Fibroblast of skin of back (primary cell): ENCODE measurements around the gene ULK4.

Source experiments
- DNase-seq: peaks from one replicate; pipeline ENCODE4 v3.0.0-alpha.2; 2013

The ULK4 gene

DNA sequence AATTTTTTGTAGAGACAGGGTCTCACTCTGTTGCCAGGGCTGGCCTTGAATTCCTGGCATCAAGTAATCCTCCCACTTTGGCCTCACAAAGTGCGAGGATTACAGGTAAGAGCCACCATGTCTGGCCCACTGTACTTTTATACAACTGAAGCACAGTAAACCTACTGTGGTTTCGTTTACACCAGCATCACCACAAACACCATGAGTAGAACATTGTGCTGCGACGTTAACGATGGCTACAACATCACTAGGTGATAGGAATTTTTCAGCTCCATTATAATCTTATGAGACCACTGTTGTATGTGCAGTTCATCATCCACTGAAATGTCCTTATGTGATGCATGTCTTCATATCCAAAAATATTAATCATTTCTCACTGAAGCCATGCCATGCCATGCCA, 750.9 kb downstream of the ULK4 start:
- DNase-seq: no peak

DNA sequence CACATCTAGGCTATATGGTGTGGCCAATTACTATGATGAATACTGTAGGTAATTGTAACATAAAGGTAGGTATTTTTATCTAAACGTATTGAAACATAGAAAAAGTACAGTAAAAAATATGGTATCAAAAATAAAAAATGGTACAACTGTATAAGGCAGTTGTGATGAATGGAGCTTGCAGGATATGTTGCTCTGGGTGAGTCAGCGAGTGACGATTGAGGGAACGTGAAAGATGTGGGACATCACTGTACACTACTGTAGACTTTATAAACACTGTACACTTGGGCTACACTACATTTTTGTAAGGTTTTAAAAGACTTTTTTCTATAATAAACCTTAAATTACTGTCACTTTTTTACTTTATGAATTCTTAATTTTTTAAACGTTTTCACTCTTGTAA, 752.3 kb downstream of the ULK4 start:
- peak; percentile 29 for DNase-seq

DNA sequence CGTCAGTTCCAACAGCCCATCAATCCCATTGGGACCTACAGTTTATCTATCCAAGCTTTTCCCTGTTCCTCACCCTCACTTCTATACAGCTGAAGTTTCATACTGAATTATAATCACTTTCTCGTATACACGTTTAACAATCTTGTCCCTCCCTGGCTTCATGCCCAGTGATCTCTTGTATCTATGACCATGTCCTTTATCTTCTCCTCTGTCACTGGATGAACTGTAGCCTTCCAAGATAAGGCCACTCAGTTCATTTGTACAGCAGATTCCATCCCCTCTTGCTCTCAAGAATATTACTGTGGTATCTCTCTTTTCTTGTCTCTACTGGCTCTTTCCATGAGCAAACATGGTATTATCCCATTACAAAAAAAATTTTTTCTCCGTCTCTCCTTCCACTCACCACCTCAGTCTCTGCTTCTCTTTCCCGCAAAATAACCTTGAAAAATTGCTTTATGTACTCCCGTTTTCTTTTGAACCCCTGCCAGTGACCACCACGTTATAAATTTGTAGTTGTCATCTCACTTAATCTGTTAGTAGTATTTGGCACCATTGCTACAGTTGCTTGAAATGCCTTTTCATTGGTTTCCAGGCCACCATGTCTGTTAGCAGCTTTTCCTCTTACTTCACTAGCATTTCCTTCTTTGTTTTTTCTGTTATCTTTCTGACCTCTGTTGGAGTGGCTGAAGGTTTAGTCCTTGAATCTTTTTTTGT, 753.2 kb downstream of the ULK4 start:
- DNase-seq: no peak

DNA sequence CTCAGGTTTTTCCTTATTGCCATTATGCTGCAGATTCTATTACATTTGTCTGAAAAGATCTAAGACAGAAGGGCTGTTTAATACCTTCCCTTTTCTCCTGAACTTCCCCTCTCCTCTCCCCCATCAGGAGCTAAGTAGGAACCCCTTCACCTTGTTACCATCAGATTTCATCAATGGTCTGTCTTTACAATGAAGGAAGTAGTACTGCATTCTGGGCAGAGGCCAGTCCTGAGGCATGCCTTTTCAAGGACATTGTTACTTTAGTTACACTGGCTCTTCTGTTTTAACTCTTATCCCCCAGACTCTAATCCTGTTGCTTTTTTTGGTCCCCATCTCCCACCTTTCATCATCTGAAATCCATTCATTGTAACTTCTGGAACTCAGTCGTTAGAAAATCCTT, 754.5 kb downstream of the ULK4 start:
- no peak for DNase-seq

DNA sequence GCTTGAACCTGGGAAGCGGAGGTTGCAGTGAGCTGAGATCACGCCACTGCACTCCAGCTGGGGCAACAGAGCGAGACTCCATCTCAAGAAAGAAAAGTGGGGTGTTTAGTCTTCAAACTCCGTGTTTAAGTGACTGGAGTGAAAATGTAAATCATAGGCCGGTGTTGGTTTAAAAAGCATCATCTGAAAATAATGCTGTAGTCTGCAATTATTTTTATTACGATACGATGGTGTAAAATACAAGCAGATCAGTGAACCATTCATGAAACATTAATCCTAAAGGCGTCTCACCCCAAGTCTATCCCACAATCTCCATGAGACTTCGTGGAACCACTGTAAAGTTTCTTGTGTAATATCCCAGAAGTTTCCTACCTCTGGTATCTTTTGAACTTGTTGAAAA, 756.3 kb downstream of the ULK4 start:
- no peak for DNase-seq

DNA sequence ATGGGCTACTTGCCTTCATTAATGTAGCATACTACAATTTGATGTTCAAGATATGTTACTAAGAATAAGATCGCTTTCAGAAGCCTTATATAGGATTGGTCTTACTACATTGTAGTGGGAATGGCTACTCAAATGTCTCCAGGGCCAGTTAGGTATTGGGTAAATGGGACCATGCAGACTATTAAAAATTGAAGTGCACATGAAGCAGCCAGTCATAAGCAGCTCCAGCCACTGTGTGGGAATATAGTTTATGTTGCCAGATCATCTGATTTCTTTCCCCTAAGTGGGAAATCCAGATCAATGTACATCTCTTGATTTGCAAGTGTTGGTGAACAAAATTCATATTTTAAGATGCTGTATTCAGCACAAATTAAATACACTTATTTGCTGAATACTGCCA, 757.5 kb downstream of the ULK4 start:
- DNase-seq: no peak

DNA sequence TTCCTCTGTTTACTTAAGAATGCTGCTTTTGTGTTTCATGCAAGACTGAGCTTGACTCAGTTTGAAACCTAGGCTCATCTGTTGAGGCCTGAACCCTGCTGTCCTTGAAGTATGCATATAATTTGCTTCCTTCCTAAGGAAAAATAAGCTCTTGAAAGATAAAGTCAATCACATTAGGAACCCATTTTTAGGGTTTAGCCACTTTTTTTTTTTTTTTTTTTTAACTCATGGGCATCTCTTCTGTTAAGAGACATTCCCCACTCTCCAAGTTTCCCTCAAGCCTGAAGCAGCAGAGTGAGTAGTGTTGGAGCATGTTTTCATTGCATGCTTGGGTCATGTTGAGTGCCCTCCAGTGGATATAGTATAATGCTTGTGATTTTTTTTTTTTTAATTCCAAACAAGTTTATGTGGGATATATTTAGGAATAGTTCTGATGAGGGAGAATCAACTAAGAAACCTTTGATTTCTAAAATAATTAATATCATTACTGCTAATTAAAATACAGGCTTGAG, 759.0 kb downstream of the ULK4 start:
- DNase-seq: peak; percentile 80

DNA sequence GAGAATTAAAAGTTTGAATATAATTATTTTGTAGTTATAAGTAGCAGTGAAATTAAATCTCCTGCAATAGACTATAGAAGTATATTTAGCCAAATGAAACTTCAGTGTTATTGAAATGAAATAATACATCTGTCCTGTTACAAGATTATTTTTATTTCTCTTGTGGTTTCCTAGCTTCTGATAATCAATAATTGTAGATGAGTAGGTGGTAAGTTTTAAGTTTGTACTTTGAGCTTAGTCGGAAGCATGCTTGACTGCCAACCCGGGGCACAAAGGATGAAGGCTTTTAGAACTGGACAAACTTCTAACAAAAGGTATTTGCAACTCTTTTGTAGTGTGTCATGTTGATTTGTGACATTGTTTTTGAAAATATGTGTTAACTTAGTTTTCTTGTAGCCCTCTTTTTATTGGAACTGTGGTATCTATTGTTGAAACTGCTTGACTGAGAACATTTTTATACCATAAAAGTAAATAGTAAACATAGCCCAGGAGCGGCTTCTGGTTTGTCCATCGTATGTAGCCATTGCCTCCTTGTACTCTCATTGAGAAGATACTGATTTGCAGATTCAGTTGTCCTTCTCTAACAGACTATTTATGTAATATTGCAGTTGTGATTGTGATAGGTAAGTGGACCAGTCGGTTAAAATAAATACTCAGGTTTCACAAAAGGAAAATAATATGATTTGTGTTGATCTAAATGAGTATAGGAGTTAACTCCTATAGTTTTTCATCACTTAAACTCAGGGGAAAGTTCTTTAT, 759.6 kb downstream of the ULK4 start:
- no peak for DNase-seq

DNA sequence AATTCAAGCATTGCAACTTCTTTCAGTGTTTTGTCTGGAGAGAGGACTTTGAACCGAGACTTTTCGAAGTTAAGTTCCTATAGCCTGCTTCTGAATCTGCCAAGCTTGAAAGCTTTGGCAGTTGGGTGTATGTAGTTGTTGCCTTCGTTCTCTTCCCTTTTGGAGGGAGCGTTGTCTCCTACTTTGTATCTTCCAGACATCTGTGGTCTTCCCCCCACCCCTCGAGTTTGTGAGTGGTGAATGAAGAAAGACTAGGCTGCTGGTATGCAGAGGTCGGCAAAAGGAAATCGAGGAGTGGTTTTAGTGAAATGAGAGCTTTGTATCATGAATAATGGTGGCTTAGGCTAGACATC, 761.3 kb downstream of the ULK4 start:
- DNase-seq: peak; percentile 73

DNA sequence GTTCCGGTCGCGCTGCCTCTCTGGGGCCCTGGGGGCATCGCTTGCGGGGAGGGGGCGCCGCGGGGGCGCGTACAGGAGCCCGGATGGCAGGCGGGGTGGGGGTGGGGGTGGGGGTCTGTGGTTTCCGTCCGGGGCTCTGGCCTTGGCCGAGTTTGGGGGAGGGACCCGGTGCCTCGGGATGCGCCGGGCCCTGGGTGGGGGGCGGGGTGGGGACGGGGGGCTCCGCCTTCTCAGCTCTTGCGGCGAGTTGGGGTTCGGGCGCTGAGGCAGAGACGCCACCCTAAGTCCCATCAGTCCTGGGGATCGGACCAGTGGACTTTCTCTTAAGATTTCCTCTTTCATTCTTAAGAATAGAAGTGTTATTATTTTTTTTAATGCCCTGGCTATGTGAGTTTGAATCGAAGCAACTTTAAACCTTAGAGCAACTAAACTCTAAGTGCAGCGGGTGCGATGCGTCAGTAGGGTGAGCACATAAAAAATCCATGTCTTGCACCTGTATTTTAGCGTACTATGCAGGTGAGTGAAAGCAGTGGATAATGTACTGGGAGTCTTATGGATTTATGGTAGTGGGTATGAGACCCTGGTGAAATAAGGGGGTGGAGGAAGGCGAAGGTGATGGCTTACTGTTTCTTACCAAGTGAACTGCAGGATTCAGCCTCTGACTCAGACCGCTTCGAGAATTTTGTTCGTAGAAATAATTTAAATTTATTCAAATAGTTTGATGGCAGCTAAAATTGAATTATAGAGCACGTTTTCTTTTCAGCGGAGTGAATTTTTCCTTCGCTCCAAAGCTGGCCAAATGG, 761.8 kb downstream of the ULK4 start:
- DNase-seq: peak; percentile 28

DNA sequence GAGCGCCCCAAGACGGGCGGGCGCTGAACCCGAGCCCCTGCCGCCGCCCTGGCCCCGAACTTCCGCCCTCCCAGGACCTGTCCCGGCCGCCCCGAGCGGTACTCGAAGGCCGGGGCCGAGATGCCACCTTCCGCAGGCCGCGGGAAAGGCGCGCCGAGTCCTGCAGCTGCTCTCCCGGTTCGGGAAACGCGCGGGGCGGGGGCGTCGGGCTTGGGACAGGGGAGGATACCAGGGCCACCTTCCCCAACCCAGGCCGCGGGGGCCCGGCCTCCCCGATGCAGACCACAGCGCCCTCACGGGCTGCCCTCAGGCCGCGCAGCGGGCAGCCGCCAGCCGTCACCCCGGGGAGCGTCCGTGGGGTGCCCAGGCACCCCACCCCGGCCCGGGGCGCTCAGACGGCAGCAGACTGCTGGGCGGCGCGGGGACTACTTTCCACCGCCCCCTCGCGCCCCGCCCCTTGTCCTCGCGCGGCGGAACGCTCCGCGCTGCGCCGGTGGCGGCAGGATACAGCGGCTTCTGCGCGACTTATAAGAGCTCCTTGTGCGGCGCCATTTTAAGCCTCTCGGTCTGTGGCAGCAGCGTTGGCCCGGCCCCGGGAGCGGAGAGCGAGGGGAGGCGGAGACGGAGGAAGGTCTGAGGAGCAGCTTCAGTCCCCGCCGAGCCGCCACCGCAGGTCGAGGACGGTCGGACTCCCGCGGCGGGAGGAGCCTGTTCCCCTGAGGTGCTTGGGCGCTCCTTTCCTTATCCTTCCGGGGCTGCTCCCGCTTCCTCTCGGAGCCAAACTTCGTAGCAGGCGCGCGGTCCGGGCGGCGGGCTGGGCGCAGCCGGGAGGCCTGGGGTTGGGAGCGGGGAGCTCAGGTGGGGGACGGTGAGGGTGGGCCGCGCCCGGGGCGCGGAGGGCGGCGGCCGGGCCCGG, 762.7 kb downstream of the ULK4 start, which contains the start of gene CTNNB1:
TSS of gene CTNNB1 (plus strand) at position 556 of the 916 bp plus-strand sequence. CDS start 24,564 bp downstream, outside the sequence.
- peak; percentile 94 for DNase-seq

DNA sequence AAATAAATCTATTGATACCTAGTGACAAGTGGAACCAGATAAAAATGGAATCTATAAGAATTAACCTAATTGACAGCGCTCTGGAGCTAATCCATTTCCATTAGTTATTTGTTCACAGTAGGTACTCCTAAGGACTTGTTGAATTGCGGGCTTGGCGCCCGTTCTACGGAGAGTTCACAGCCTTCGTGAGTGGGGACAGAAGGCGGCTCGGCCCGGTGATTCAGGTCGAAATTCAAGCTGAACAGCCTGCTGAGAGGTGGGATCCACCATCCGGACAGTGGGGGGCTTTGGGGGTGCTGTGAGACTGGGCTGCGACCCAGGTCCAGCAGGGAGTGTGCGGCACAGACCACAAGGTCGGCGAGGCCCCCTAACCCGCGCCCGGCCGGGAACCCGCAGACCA, 763.4 kb downstream of the ULK4 start:
- DNase-seq: peak; percentile 11

DNA sequence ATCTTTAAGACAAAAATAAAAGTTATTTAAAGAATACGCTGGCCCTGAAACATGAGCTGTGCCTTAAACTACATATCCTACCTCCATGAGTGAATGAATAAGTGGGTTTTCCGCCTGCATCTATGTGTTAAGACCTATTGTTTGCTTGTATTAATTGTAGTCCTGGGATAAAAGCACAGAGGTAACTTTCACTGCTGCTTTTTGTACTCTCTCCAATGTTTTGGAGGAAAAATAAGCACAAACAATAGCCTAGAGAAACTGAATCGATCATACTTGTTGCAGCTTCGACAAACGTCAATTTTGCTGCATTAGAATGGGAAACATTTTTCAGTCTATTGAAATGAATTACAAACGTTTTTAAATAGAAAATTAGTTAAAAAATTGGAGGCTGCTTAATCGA, 763.9 kb downstream of the ULK4 start:
- no peak for DNase-seq
